IMR-90 (cell line): Measurements from ENCODE around the gene ALOX15B. TPM values are rescaled to one million over a fixed set of nuclear protein-coding genes. Genes with fewer than 3 reads are reported as not detected.

Experiments
- ATAC-seq: fragments of 200-7000 bp; cut with Tn5 transposase; 2 replicates; pipeline ENCODE4 v1.9.1; 2020; ENCODE audit warnings: low read depth, mild to moderate bottlenecking, moderate library complexity
- BruUV-seq: library from RNA; stranded (reverse); fragments of 400-500 nt; replicated peaks from 2 replicates; lab custom pipeline; 2021; lab: Mats Ljungman, UMichigan
- CTCF ChIA-PET: fragments of 300-600 bp; formaldehyde crosslinking; extraction: SDS; loops from one replicate; lab custom pipeline; 2021; ENCODE audit warnings: antibody characterized with exemption; lab: Yijun Ruan, JAX
- POLR2A ChIA-PET: fragments of 300-600 bp; sonication (Branson Sonifier 250); formaldehyde crosslinking; loops from one replicate; lab custom pipeline; 2022; ENCODE audit warnings: antibody characterized with exemption; ENCODE audit not compliant: unreplicated experiment; lab: Charles Lee
- DNase-seq: peaks from one replicate; pipeline ENCODE4 v3.0.0; 2013
- H2AFZ ChIP-seq: replicated peaks from 2 replicates; pipeline ENCODE3; 2013; ENCODE audit warnings: low read length, mild to moderate bottlenecking; ENCODE audit not compliant: poor library complexity
- H2AK5ac ChIP-seq: 2 replicates; pipeline ENCODE4 v1.6.1; 2013; ENCODE audit warnings: low read depth, low read length, inconsistent platforms
- H2AK9ac ChIP-seq: replicated peaks from 2 replicates; pipeline ENCODE3; 2013; ENCODE audit warnings: mild to moderate bottlenecking, low read depth, low read length, moderate library complexity; ENCODE audit not compliant: poor library complexity
- H2BK120ac ChIP-seq: 2 replicates; pipeline ENCODE4 v1.6.1; 2013; ENCODE audit warnings: low read depth, low read length, inconsistent platforms
- H2BK15ac ChIP-seq: 3 replicates; pipeline ENCODE4 v1.6.1; 2013; ENCODE audit warnings: low read depth, low read length, inconsistent platforms
- H2BK20ac ChIP-seq: 2 replicates; pipeline ENCODE4 v1.6.1; 2013; ENCODE audit warnings: low read depth, mild to moderate bottlenecking, inconsistent platforms, low read length, moderate library complexity
- H2BK5ac ChIP-seq: 2 replicates; pipeline ENCODE4 v1.6.1; 2013; ENCODE audit warnings: mild to moderate bottlenecking, low read depth, low read length, inconsistent platforms; ENCODE audit not compliant: poor library complexity, severe bottlenecking
- H3K14ac ChIP-seq: replicated peaks from 2 replicates; pipeline ENCODE4 v1.6.1; 2013; ENCODE audit warnings: low read depth, low read length, inconsistent platforms
- H3K18ac ChIP-seq: 2 replicates; pipeline ENCODE4 v1.6.1; 2013; ENCODE audit warnings: low read depth, low read length, control low read depth
- H3K23ac ChIP-seq: 2 replicates; pipeline ENCODE4 v1.6.1; 2013; ENCODE audit warnings: low read depth, low read length, inconsistent platforms
- H3K27ac ChIP-seq: 2 replicates; pipeline ENCODE4 v1.5.1; 2013; ENCODE audit warnings: mild to moderate bottlenecking, control low read depth, low read length; ENCODE audit not compliant: insufficient read depth
- H3K27me3 ChIP-seq: 2 replicates; pipeline ENCODE4 v1.6.1; 2013; ENCODE audit warnings: low read length; ENCODE audit not compliant: control insufficient read depth, insufficient read depth
- H3K36me3 ChIP-seq: 2 replicates; pipeline ENCODE4 v1.6.1; 2013; ENCODE audit warnings: low read length, mixed read lengths; ENCODE audit not compliant: control insufficient read depth, insufficient read depth
- H3K4ac ChIP-seq: 2 replicates; pipeline ENCODE4 v1.6.1; 2013; ENCODE audit warnings: low read depth, low read length, inconsistent platforms
- H3K4me1 ChIP-seq: 2 replicates; pipeline ENCODE4 v1.6.1; 2013; ENCODE audit warnings: low read length, mixed read lengths; ENCODE audit not compliant: control insufficient read depth, insufficient read depth
- H3K4me2 ChIP-seq: 2 replicates; pipeline ENCODE4 v1.6.1; 2013; ENCODE audit warnings: low read depth, mild to moderate bottlenecking, control low read depth, low read length, moderate library complexity
- H3K4me3 ChIP-seq: 2 replicates; pipeline ENCODE4 v1.5.1; 2013; ENCODE audit warnings: low read depth, mild to moderate bottlenecking, control low read depth, low read length, moderate library complexity; ENCODE audit not compliant: insufficient read depth
- H3K56ac ChIP-seq: 2 replicates; pipeline ENCODE4 v1.6.1; 2013; ENCODE audit warnings: low read length, inconsistent platforms; ENCODE audit not compliant: insufficient read depth; ENCODE audit errors: extremely low read depth
- H3K79me1 ChIP-seq, 2 experiments: 2 replicates each; pipeline ENCODE4 v1.6.1; 2013; ENCODE audit warnings: low read length in 2 of 2, inconsistent platforms in 1 of 2, low read depth in 1 of 2
- H3K9ac ChIP-seq: 2 replicates; pipeline ENCODE4 v1.6.1; 2013; ENCODE audit warnings: low read depth, low read length, control low read depth
- H3K9me1 ChIP-seq: 2 replicates; pipeline ENCODE4 v1.6.1; 2013; ENCODE audit warnings: low read length, inconsistent platforms; ENCODE audit not compliant: insufficient read depth
- H3K9me3 ChIP-seq: 2 replicates; pipeline ENCODE4 v1.6.1; 2013; ENCODE audit warnings: low read length; ENCODE audit not compliant: control insufficient read depth, insufficient read depth
- H4K20me1 ChIP-seq: 2 replicates; pipeline ENCODE4 v1.6.1; 2013; ENCODE audit warnings: low read length, inconsistent platforms; ENCODE audit not compliant: insufficient read depth
- H4K5ac ChIP-seq: 2 replicates; pipeline ENCODE4 v1.6.1; 2013; ENCODE audit warnings: mild to moderate bottlenecking, low read depth, low read length, control low read depth
- H4K8ac ChIP-seq, 2 experiments: 2 replicates each; pipeline ENCODE4 v1.6.1; 2013; ENCODE audit warnings: low read depth in 2 of 2, low read length in 2 of 2, control low read depth in 1 of 2, inconsistent platforms in 1 of 2
- H4K91ac ChIP-seq: 2 replicates; pipeline ENCODE4 v1.6.1; 2013; ENCODE audit warnings: low read depth, low read length, inconsistent platforms; ENCODE audit not compliant: insufficient read depth
- NFE2L2 ChIP-seq: fragments of 150-350 bp; IDR thresholded peaks from 2 replicates; pipeline ENCODE4 v1.6.1; 2016; ENCODE audit warnings: low read depth, mild to moderate bottlenecking, low read length
- USF2 ChIP-seq: fragments of 150-350 bp; IDR thresholded peaks from 2 replicates; pipeline ENCODE4 v1.6.1; 2017; ENCODE audit warnings: mild to moderate bottlenecking, antibody characterized with exemption, low read length, low read depth
- WGBS, 2 experiments: methylation state at CpG; one replicate each; pipeline versions ENCODE4 v1.1.5 to v1.1.7; 2013; ENCODE audit warnings: missing lambda C conversion rate in 2 of 2; ENCODE audit not compliant: insufficient read length in 1 of 2; ENCODE audit errors: extremely low coverage in 2 of 2; 5-methylcytosine and 5-hydroxymethylcytosine counted together
- dilution Hi-C: fragments of 300-500 bp; cut with HindIII; formaldehyde crosslinking; loops from one replicate; pipeline ENCODE4 v1.14.3; 2018; ENCODE audit warnings: low sequenced_read_pairs; ENCODE audit not compliant: unreplicated experiment
- in situ Hi-C: fragments of 300-500 bp; cut with MboI; formaldehyde crosslinking; loops from 3 replicates; pipeline ENCODE4 v1.14.3; 2019; ENCODE audit warnings: low sequenced_read_pairs, inconsistent platforms, mixed read lengths
- intact Hi-C: fragments of 100-400 bp; cut with micrococcal nuclease; formaldehyde crosslinking; loops from 2 replicates; pipeline ENCODE4 v1.10.0; 2022
- polyA plus RNA-seq, 3 experiments: library from polyadenylated mRNA; depleted of rRNA; stranded (reverse); fragments of >200 nt; gene quantifications; 2 replicates each; pipeline ENCODE4 v1.2.3, GENCODE V29; 2012; ENCODE audit warnings: low replicate concordance in 1 of 3
- total RNA-seq: library from RNA; depleted of rRNA; stranded (reverse); fragments of >200 nt; gene quantifications from 2 replicates; pipeline ENCODE4 v1.2.3, GENCODE V29; 2012

Gene ALOX15B
- total and polyA plus RNA-seq, 2 of the 4 experiments (the other 2 are of a cell fraction), result not detected

GRCh38 chr17:8047769-8048110 lies 8.9 kb downstream of the ALOX15B start:
- no peak for DNase-seq
- in situ Hi-C loops, result loop anchor here (10.0 kb wide), 1 partner anchor 133 kb away; the partner anchor contains the start of gene RNF227
- CTCF ChIA-PET, result interaction anchor here (1.1 kb wide), 1 partner anchor 10 kb away, joined by 3 read pairs; no protein-coding TSS in a partner anchor

More at GRCh38 chr17:8047769-8048110, 8.9 kb downstream of the ALOX15B start:
- Histone ChIP-seq H3K56ac (no peak overlapping the region), H3K36me3 (no peaks in the 10 kb centered on the region), H3K4ac (no peak overlapping the region), H2AK5ac (no peak overlapping the region), H3K9ac (no peak overlapping the region), H3K27me3 (peaks cover 69% of the 10 kb centered on the region), H2AFZ (no peak overlapping the region), H4K91ac (no peak overlapping the region), H3K18ac (no peak overlapping the region), H4K20me1 (no peaks in the 10 kb centered on the region), H3K79me1 (no peaks in the 10 kb centered on the region), H3K14ac (no peak overlapping the region), H3K4me1 (no peaks in the 10 kb centered on the region), H3K9me3 (no peaks in the 10 kb centered on the region), H2BK5ac (no peak overlapping the region), H3K9me1 (no peaks in the 10 kb centered on the region), H2BK120ac (no peak overlapping the region), H3K23ac (no peak overlapping the region), H3K4me3 (no peak overlapping the region), H2BK20ac (no peak overlapping the region), H4K8ac (no peak overlapping the region), H4K5ac (no peak overlapping the region), H2BK15ac (no peak overlapping the region), H3K27ac (no peak overlapping the region), H3K4me2 (no peak overlapping the region), H2AK9ac (no peak overlapping the region)
- WGBS, 2 experiments, result no CpG with 5 or more reads among the region's 4 CpGs
- no peak for ATAC-seq
- TF ChIP-seq NFE2L2 (no peak), USF2 (no peak)
- dilution Hi-C loops (no loop called here), intact Hi-C loops (no loop called here)
- BruUV-seq, result no TSS peak
- POLR2A ChIA-PET, result no interaction called here
